GM21367 (cell line): ENCODE data around the gene TMEM255B.

Experiments used
- ATAC-seq: cut with Tn5 transposase; IDR thresholded peaks from one replicate; pipeline ENCODE4 v1.9.1; 2021; ENCODE audit not compliant: unreplicated experiment

TMEM255B gene

DNA sequence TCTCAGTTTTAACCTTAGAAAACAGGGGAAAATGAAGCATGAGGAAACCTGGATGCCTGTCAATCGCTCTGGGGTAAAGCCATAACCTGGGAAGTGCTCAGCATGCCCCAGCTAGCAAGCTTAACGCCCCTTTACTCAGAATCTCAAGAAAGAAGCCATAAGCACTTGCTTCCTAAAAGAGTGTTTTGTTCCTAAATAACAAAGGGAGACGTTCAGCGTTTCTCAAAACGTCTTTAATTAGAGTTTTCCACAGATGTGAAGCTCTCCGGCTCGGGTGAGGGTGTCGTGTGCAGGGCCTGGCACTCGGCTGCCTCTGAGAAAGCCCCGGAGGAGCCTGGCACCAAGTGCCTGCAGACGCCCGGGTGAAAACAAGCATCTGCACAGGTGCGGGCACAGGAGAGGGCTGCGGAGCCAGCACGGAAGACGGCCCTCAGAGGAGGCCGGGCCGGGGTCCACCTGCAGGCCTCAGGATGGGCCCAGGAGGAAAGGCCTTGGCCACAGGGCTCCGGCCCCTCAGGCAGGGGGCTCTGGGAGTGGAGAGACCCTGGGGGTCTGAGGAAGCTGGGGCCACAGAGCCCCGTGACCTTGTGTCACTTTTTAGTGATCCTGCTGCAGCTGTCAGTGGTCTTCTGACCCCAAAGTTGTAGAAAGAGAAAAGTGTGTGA, 98.6 kb downstream of the TMEM255B start:
- no peak for ATAC-seq

DNA sequence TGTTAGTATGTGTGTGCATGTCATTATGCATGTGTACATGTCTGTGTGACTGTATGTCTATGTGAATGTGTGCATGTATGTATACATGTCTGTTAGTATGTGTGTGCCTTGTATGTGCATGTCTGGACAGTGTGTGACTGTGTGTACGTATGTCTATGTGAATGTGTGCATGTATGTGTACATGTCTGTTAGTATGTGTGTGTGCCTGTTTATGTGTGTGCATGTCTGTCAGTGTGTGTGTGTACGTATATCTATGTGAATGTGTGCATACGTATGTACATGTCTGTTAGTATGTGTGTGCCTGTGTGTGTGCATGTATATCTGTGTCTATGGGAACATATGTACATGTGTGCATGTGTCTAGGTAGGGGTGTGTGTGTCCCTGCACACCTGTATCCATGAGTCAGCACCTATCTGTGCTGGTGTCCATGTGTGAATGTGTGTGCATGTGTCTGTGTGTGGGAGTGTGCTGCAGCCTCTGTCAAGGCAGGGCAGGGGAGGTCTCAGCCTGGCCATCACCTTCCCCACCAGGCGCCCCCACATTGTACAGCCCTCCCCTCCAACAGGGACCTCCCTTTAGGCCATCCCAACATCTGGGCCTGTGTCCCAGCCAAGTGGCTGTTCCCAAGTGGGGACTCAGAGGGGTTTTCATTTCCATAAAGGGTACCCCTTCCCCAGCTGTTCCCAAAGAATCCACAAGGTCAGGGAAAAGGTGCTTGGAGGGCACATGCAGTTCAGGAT, 100.5 kb downstream of the TMEM255B start:
- no peak for ATAC-seq

GRCh38 chr13:113860051-113860664, 101.1 kb downstream of the TMEM255B start:
- no peak for ATAC-seq

DNA sequence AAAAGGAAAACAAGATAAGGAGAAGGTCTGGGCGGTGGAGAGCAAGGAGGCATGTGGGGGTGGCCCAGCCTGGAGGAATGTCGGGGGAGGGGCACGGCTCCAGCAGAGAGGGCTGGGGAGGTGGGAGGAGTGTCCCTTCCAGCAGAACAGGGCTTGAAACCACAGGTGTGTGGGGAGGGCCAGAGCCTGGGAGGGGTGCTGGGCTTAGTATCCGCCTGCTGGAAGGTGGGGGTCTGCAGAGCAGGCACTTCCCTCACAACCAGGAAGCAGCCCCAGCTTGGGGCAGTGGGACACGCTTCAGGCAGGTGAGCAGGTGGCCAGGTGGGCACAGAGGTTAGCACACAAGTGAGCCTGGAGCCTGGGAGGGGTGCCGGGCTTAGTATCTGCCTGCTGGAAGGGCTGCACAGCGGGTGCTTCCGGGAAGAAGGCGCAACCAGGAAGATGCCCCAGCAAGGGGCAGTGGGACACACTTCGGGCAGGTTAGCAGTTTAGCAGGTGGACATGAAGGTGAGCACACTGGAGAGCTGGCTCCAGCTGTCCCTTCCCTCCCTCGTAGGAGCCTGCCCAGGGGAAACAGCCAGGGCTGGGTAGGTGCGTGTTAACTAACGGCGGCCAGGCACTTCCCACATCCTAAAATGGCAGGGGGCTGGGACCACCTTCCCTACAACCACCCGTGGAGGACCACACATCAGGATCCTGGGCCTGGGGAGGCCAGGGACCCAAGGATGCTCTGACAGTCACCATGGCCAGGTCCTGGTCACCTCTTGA, 101.8 kb downstream of the TMEM255B start:
- no peak for ATAC-seq

DNA sequence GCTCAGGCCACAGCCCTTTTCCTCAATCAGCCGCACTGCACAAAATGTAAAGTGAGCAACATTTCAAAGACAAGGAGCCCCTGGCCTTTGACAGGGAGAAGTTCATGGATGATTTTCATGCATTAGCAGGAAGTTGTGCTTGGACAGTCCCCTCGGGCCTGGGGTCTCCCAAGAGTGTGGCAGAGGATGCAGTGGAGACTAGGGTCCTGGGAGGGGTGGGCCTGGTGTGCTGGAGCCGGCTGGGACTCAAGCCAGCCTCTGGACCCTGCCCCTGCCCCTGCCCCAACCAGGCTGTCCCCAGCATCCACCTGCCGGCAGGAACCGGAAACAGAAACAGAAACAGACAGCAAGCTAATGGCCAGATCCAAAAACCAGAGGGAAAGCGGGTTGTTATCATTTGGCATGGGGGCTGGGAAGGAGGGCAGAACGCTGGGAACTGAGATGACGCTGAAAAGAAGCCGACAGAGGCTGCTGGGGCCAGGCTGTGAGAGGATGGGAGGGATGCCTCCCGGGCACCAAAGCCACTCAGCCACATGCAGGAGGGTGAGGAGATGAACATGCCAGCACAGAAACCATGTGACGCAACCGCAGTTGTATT, 102.5 kb downstream of the TMEM255B start:
- no peak for ATAC-seq

- ATAC-seq, result no peak
Observed at GRCh38 chr13:113862191-113862930, 103.3 kb downstream of the TMEM255B start.

- no peak for ATAC-seq
Observed at GRCh38 chr13:113862931-113863523, 104.0 kb downstream of the TMEM255B start.

GRCh38 chr13:113863524-113864272, 104.7 kb downstream of the TMEM255B start, which contains the start of gene GAS6:
GAS6 (minus strand) TSS chr13:113864076; CDS start chr13:113863920, 156 bp downstream.
- no peak for ATAC-seq

- ATAC-seq, result no peak
Observed at GRCh38 chr13:113864273-113864890, 105.4 kb downstream of the TMEM255B start.

GRCh38 chr13:113865427-113865826, 106.4 kb downstream of the TMEM255B start:
- ATAC-seq, result no peak
